HG03196 (cell line): ENCODE results near the gene EXTL2.
"Not testable (repeated sequence)": the region's sequence is repeated elsewhere in the genome, so short reads cannot be mapped to it uniquely, and the experiment has no call there.

Experiments used
- ATAC-seq: cut with Tn5 transposase; IDR thresholded peaks from one replicate; pipeline ENCODE4 v1.9.1; 2021; ENCODE audit not compliant: unreplicated experiment

The EXTL2 gene

GRCh38 chr1:100903777-100904176 is 9.1 kb upstream of the EXTL2 start:
- ATAC-seq = no peak

- no peak for ATAC-seq
Observed at GRCh38 chr1:100902365-100902764, 7.7 kb upstream of the EXTL2 start.

- peak; percentile 31 for ATAC-seq
Observed at GRCh38 chr1:100896481-100896982, 1.9 kb upstream of the EXTL2 start.

GRCh38 chr1:100895540-100896480 is 1.2 kb upstream of the EXTL2 start, which contains the start of gene SLC30A7:
Gene SLC30A7, plus strand, starts transcription at chr1:100896090. Its CDS starts 173 bp downstream, at chr1:100896263.
- ATAC-seq = peak; percentile 80

- ATAC-seq = no peak
Observed at GRCh38 chr1:100893718-100894117, 924 bp downstream of the EXTL2 start.

- ATAC-seq = no peak
Observed at GRCh38 chr1:100892554-100892953, 2.1 kb downstream of the EXTL2 start.

GRCh38 chr1:100891380-100891779 is 3.3 kb downstream of the EXTL2 start:
- no peak for ATAC-seq

- not testable (repeated sequence) for ATAC-seq
Observed at GRCh38 chr1:100889869-100890482, 4.7 kb downstream of the EXTL2 start.

GRCh38 chr1:100889007-100889406 is 5.6 kb downstream of the EXTL2 start:
- ATAC-seq = not testable (repeated sequence)

GRCh38 chr1:100883963-100884362 is 10.7 kb downstream of the EXTL2 start:
- no peak for ATAC-seq

- no peak for ATAC-seq
Observed at GRCh38 chr1:100882698-100883097, 11.9 kb downstream of the EXTL2 start.

GRCh38 chr1:100881687-100882086 is 13.0 kb downstream of the EXTL2 start:
- ATAC-seq = no peak

- no peak for ATAC-seq
Observed at GRCh38 chr1:100879422-100879821, 15.2 kb downstream of the EXTL2 start.

- no peak for ATAC-seq
Observed at GRCh38 chr1:100876291-100876690, 18.4 kb downstream of the EXTL2 start.

- no peak for ATAC-seq
Observed at GRCh38 chr1:100875228-100875627, 19.4 kb downstream of the EXTL2 start.

GRCh38 chr1:100874433-100874832 is 20.2 kb downstream of the EXTL2 start:
- ATAC-seq = no peak

- ATAC-seq = no peak
Observed at GRCh38 chr1:100869996-100870395, 24.6 kb downstream of the EXTL2 start.

- no peak for ATAC-seq
Observed at GRCh38 chr1:100868364-100868995, 26.2 kb downstream of the EXTL2 start.

GRCh38 chr1:100866901-100867206 is 27.8 kb downstream of the EXTL2 start:
- no peak for ATAC-seq

GRCh38 chr1:100866041-100866900 is 28.4 kb downstream of the EXTL2 start:
- no peak for ATAC-seq

GRCh38 chr1:100862591-100862990 is 32.1 kb downstream of the EXTL2 start:
- no peak for ATAC-seq
